Activated B cell treated with CpG ODN at 0.5 μM for 24 hours (primary cell): Measurements from ENCODE around the gene ADH7. TPM values are rescaled to one million over a fixed set of nuclear protein-coding genes. Genes with fewer than 3 reads are reported as not detected.

Experiments used
- ATAC-seq: fragments of 200-7000 bp; cut with Tn5 transposase; one replicate; pipeline ENCODE4 v1.10.0; 2021; ENCODE audit warnings: low read depth, mild to moderate bottlenecking, moderate library complexity
- CTCF ChIA-PET: fragments of 350-600 bp; sonication (Branson Sonifier 250); formaldehyde crosslinking; loops from one replicate; lab custom pipeline; 2021; ENCODE audit warnings: antibody characterized with exemption; lab: Charles Lee
- POLR2A ChIA-PET: fragments of 350-600 bp; sonication (Branson Sonifier 250); formaldehyde crosslinking; loops from one replicate; lab custom pipeline; 2021; ENCODE audit warnings: antibody characterized with exemption; lab: Charles Lee
- DNase-seq: peaks from one replicate; pipeline ENCODE4 v3.0.0; 2022
- H3K27ac Mint-ChIP-seq: one replicate; pipeline ENCODE4 v1.8.0; 2020; ENCODE audit warnings: mixed read lengths
- H3K27me3 Mint-ChIP-seq: one replicate; pipeline ENCODE4 v1.8.0; 2021; ENCODE audit warnings: mixed read lengths
- H3K36me3 Mint-ChIP-seq: one replicate; pipeline ENCODE4 v1.8.0; 2021; ENCODE audit warnings: low read depth, mixed read lengths
- H3K4me1 Mint-ChIP-seq: one replicate; pipeline ENCODE4 v1.8.0; 2021; ENCODE audit warnings: mixed read lengths
- H3K4me3 Mint-ChIP-seq: one replicate; pipeline ENCODE4 v1.8.0; 2020; ENCODE audit warnings: mild to moderate bottlenecking, mixed read lengths
- H3K9me3 Mint-ChIP-seq: one replicate; pipeline ENCODE4 v1.8.0; 2020; ENCODE audit warnings: mixed read lengths
- intact Hi-C: fragments of 100-400 bp; cut with micrococcal nuclease; formaldehyde crosslinking; loops from one replicate; pipeline ENCODE4 v1.15.1; 2024
- total RNA-seq: library from RNA; stranded (reverse); gene quantifications from 2 replicates; pipeline ENCODE4 v1.2.3, GENCODE V29; 2022
- TF ChIP-seq, protein P1 (sequence below): fragments of 200-600 bp; IDR thresholded peaks from one replicate; pipeline ENCODE4 v1.8.0; 2022; ENCODE audit warnings: antibody characterized with exemption, mild to moderate bottlenecking

ADH7 gene
- total RNA-seq = not detected in 2 replicates

DNA sequence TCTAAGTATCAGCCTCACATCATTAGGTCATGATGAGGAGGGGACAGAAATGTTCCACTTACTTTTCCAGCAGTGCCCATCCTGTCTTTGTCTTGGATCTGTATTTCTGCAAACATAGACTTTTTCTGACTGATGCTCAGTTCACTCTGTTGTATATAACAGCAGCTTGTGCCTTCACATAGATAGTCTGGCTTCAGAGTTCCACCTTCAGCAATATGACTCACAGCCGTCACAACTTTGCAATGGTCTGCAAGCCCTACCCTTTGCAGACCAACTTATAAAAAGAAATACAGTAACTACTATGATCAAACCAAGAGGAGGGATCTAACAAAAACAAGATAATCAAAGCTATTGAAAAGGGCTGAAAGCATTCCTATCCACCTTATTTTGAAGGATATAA is at the start of gene ADH7:
TSS of gene ADH7 (minus strand) at position 189 of the 400 bp plus-strand sequence. CDS start at position 80, 109 bp downstream.
- ATAC-seq (no peak), DNase-seq (no peak)
- Mint-ChIP-seq H3K4me3 (no peak within 1 kb of the TSS), H3K27ac (no peak within 1 kb of the TSS), H3K36me3 (no peaks in the 10 kb centered on the region), H3K27me3 (no peaks in the 10 kb centered on the region), H3K4me1 (no peaks in the 10 kb centered on the region), H3K9me3 (no peaks in the 10 kb centered on the region)
- ChIA-PET POLR2A (no interaction called here), CTCF (interaction anchor here (0.6 kb wide), 1 partner anchor 1081 kb away, joined by 3 read pairs; no protein-coding TSS in a partner anchor)
- TF ChIP-seq, protein P1, sequence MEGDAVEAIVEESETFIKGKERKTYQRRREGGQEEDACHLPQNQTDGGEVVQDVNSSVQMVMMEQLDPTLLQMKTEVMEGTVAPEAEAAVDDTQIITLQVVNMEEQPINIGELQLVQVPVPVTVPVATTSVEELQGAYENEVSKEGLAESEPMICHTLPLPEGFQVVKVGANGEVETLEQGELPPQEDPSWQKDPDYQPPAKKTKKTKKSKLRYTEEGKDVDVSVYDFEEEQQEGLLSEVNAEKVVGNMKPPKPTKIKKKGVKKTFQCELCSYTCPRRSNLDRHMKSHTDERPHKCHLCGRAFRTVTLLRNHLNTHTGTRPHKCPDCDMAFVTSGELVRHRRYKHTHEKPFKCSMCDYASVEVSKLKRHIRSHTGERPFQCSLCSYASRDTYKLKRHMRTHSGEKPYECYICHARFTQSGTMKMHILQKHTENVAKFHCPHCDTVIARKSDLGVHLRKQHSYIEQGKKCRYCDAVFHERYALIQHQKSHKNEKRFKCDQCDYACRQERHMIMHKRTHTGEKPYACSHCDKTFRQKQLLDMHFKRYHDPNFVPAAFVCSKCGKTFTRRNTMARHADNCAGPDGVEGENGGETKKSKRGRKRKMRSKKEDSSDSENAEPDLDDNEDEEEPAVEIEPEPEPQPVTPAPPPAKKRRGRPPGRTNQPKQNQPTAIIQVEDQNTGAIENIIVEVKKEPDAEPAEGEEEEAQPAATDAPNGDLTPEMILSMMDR = no peak
- intact Hi-C loops = no loop called here

DNA sequence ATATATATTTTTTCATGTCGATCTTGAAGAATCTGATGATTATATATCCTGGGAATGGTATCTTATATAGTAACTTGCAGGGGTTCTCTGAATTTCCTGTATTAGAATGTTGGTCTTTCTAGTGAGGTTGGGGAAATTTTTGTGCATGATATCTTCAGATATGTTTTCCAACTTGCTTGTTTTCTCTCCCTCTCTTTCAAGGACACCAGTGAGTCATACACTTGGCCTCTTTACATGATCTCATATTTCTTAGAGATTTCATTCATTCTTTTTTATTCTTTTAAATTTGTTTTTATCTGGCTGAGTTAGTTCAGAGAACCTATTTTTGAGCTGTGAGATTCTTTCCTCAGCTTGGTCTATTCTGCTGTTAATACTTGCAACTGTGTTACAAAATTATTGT is 48.5 kb upstream of the ADH7 start:
- Mint-ChIP-seq H3K27me3 (no peaks in the 10 kb centered on the region), H3K4me3 (no peak overlapping the region), H3K9me3 (peaks cover 14% of the 10 kb centered on the region), H3K36me3 (no peaks in the 10 kb centered on the region), H3K27ac (no peak overlapping the region), H3K4me1 (no peaks in the 10 kb centered on the region)
- ChIA-PET POLR2A (no interaction called here), CTCF (no interaction called here)
- DNase-seq = no peak
- no peak for ATAC-seq
- TF ChIP-seq, protein P1 = no peak
- intact Hi-C loops = no loop called here

DNA sequence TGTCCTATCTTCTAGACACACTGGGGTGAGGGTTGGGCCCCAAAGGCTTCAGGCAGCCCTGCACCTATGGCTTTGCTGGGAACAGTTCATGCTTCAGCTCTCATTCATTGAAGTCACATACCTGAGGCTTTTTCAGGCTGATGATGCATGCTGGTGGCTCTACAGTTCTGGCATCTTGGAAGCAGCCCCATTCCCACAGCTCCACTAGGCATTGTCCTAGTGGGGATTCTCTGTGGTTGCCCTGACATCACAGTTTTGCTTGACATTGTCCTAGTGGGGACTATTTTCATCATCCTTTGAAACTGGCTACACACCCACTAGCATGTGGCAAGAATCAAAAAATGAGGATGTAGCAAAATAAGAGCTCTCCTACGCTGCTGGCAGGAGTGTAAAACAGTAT is 38.0 kb upstream of the ADH7 start:
- Mint-ChIP-seq H3K4me1 (no peaks in the 10 kb centered on the region), H3K27ac (no peak overlapping the region), H3K4me3 (no peak overlapping the region), H3K36me3 (no peaks in the 10 kb centered on the region), H3K27me3 (peaks cover 13% of the 10 kb centered on the region), H3K9me3 (no peaks in the 10 kb centered on the region)
- TF ChIP-seq, protein P1 = no peak
- ChIA-PET CTCF (no interaction called here), POLR2A (no interaction called here)
- DNase-seq = no peak
- no peak for ATAC-seq
- intact Hi-C loops = no loop called here

DNA sequence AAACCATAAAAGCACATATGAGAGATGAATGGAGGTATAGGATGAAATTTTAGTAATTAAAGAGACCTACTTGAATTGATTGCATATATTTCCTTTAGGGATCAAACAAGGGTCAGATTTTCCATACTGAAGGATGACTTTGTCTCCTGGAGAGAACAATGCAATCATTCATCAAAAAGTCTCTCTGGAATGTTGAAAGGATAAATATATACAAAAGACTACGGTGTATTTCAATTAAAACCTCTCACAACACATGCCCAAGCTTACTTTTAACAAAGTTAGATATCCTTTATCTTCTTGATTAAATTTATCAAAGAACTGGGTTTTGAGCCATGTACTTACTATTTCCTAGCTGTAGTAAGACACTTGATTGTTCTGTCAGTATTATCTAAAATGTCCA is 36.8 kb upstream of the ADH7 start:
- no peak overlapping the region for H3K4me3 Mint-ChIP-seq

DNA sequence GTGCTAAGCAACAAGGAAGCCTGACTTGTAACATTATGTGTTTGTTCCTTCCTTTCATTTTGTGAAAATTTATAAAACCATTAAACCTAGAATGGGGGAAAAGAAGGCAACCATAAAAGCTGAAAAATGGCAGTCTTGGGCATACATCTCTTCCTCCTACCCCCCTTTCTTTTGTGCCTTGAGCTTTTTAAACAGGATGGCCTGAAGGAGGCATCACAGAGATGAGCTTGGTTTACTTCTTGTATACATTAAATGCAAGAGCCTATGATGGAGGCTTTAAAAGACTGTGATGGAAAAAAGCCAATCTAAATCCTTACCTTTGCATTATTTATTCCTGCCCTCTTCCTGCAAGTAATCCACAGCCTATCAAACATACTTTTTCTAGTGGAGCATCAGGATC is 36.2 kb upstream of the ADH7 start:
- TF ChIP-seq, protein P1 = no peak
- no peak for ATAC-seq
- ChIA-PET CTCF (no interaction called here), POLR2A (no interaction called here)
- Mint-ChIP-seq H3K27ac (no peak overlapping the region), H3K36me3 (no peaks in the 10 kb centered on the region), H3K4me3 (no peak overlapping the region), H3K9me3 (no peaks in the 10 kb centered on the region), H3K27me3 (peaks cover 15% of the 10 kb centered on the region), H3K4me1 (no peaks in the 10 kb centered on the region)
- intact Hi-C loops = no loop called here
- DNase-seq = no peak

More for the DNA sequence above, 36.8 kb upstream of the ADH7 start:
- intact Hi-C loops = no loop called here
- ChIA-PET CTCF (no interaction called here), POLR2A (no interaction called here)
- DNase-seq (no peak), ATAC-seq (no peak)
- TF ChIP-seq, protein P1 = no peak
- no peaks in the 10 kb centered on the region for H3K4me1 Mint-ChIP-seq
- no peaks in the 10 kb centered on the region for H3K9me3 Mint-ChIP-seq
- H3K27me3 Mint-ChIP-seq = peaks cover 15% of the 10 kb centered on the region
- H3K27ac Mint-ChIP-seq = no peak overlapping the region
- H3K36me3 Mint-ChIP-seq = no peaks in the 10 kb centered on the region
